H7 (cell line): ENCODE results near the gene MOSPD2. TPM values are rescaled to one million over a fixed set of nuclear protein-coding genes. Genes with fewer than 3 reads are reported as not detected.

Experiments used
- DNase-seq: peaks from one replicate; pipeline ENCODE4 v3.0.0; 2012
- H3K27me3 ChIP-seq: 2 replicates; pipeline ENCODE4 v1.6.0; 2011; ENCODE audit warnings: mild to moderate bottlenecking, low read length; ENCODE audit not compliant: control insufficient read depth, insufficient read depth
- H3K36me3 ChIP-seq: replicated peaks from 2 replicates; pipeline ENCODE4 v1.5.1; 2011; ENCODE audit warnings: low read length; ENCODE audit not compliant: control insufficient read depth, insufficient read depth
- H3K4me3 ChIP-seq: 2 replicates; pipeline ENCODE4 v1.5.1; 2011; ENCODE audit warnings: low read depth, mild to moderate bottlenecking, control low read depth, low read length, moderate library complexity; ENCODE audit not compliant: insufficient read depth
- total RNA-seq: library from RNA; depleted of rRNA; stranded (reverse); fragments of >200 nt; shearing (Covaris generic); gene quantifications from 2 replicates; pipeline ENCODE4 v1.2.3, GENCODE V29; 2014

Gene MOSPD2
- total RNA-seq, 1 experiment from 2014 or later: 16.2 TPM

- no peak overlapping the region for H3K4me3 ChIP-seq
- H3K36me3 ChIP-seq: no peaks in the 10 kb centered on the region
- H3K27me3 ChIP-seq: no peaks in the 10 kb centered on the region
- DNase-seq: no peak
Observed at GRCh38 chrX:14883826-14884225, 10.6 kb downstream of the MOSPD2 start.

GRCh38 chrX:14884714-14885113 is 11.5 kb downstream of the MOSPD2 start:
- Histone ChIP-seq H3K36me3 (no peaks in the 10 kb centered on the region), H3K27me3 (no peaks in the 10 kb centered on the region), H3K4me3 (no peak overlapping the region)
- DNase-seq: no peak

- H3K27me3 ChIP-seq: no peaks in the 10 kb centered on the region
- no peak for DNase-seq
- H3K4me3 ChIP-seq: no peak overlapping the region
- H3K36me3 ChIP-seq: no peaks in the 10 kb centered on the region
Observed at GRCh38 chrX:14886252-14886651, 13.0 kb downstream of the MOSPD2 start.

- DNase-seq: no peak
- H3K27me3 ChIP-seq: no peaks in the 10 kb centered on the region
- no peak overlapping the region for H3K4me3 ChIP-seq
- H3K36me3 ChIP-seq: no peaks in the 10 kb centered on the region
Observed at GRCh38 chrX:14896273-14896672, 23.1 kb downstream of the MOSPD2 start.

- H3K27me3 ChIP-seq: no peaks in the 10 kb centered on the region
- no peaks in the 10 kb centered on the region for H3K36me3 ChIP-seq
- H3K4me3 ChIP-seq: no peak overlapping the region
- DNase-seq: no peak
Observed at GRCh38 chrX:14897042-14897441, 23.8 kb downstream of the MOSPD2 start.

GRCh38 chrX:14899607-14900006 is 26.4 kb downstream of the MOSPD2 start:
- Histone ChIP-seq H3K4me3 (no peak overlapping the region), H3K27me3 (no peaks in the 10 kb centered on the region), H3K36me3 (no peaks in the 10 kb centered on the region; the same call in 1 of the 2 replicates)
- DNase-seq: peak; percentile 1

GRCh38 chrX:14902537-14902936 is 29.3 kb downstream of the MOSPD2 start:
- H3K4me3 ChIP-seq: no peak overlapping the region
- no peaks in the 10 kb centered on the region; the same call in 1 of the 2 replicates for H3K36me3 ChIP-seq
- no peaks in the 10 kb centered on the region for H3K27me3 ChIP-seq
- DNase-seq: no peak

- DNase-seq: no peak
- no peak overlapping the region for H3K4me3 ChIP-seq
- no peaks in the 10 kb centered on the region for H3K27me3 ChIP-seq
- no peaks in the 10 kb centered on the region; the same call in 1 of the 2 replicates for H3K36me3 ChIP-seq
Observed at GRCh38 chrX:14903891-14904290, 30.7 kb downstream of the MOSPD2 start.

GRCh38 chrX:14913241-14913640 is 40.0 kb downstream of the MOSPD2 start:
- DNase-seq: no peak
- no peaks in the 10 kb centered on the region for H3K27me3 ChIP-seq
- H3K4me3 ChIP-seq: no peak overlapping the region
- H3K36me3 ChIP-seq: peaks cover 7% of the 10 kb centered on the region

GRCh38 chrX:14915596-14915995 is 42.4 kb downstream of the MOSPD2 start:
- no peak for DNase-seq
- no peaks in the 10 kb centered on the region for H3K27me3 ChIP-seq
- peaks cover 7% of the 10 kb centered on the region for H3K36me3 ChIP-seq
- no peak overlapping the region for H3K4me3 ChIP-seq

GRCh38 chrX:14916017-14916674 is 42.9 kb downstream of the MOSPD2 start:
- Histone ChIP-seq H3K4me3 (no peak overlapping the region), H3K36me3 (peaks cover 7% of the 10 kb centered on the region), H3K27me3 (no peaks in the 10 kb centered on the region)
- no peak for DNase-seq

GRCh38 chrX:14919407-14919806 is 46.2 kb downstream of the MOSPD2 start:
- Histone ChIP-seq H3K4me3 (no peak overlapping the region), H3K36me3 (peaks cover 4% of the 10 kb centered on the region)

GRCh38 chrX:14920196-14920595 is 47.0 kb downstream of the MOSPD2 start:
- Histone ChIP-seq H3K36me3 (peaks cover 4% of the 10 kb centered on the region), H3K4me3 (no peak overlapping the region), H3K27me3 (no peaks in the 10 kb centered on the region)
- no peak for DNase-seq

More at GRCh38 chrX:14919407-14919806, 46.2 kb downstream of the MOSPD2 start:
- H3K27me3 ChIP-seq: no peaks in the 10 kb centered on the region
- no peak for DNase-seq

GRCh38 chrX:14922437-14922836 is 49.2 kb downstream of the MOSPD2 start:
- no peak for DNase-seq
- Histone ChIP-seq H3K4me3 (no peak overlapping the region), H3K36me3 (no peaks in the 10 kb centered on the region; the same call in none of the 2 replicates), H3K27me3 (no peaks in the 10 kb centered on the region)

- DNase-seq: no peak
- Histone ChIP-seq H3K27me3 (no peaks in the 10 kb centered on the region), H3K36me3 (no peaks in the 10 kb centered on the region; the same call in 1 of the 2 replicates), H3K4me3 (no peak overlapping the region)
Observed at GRCh38 chrX:14923761-14924160, 50.5 kb downstream of the MOSPD2 start.

GRCh38 chrX:14926471-14926870 is 53.2 kb downstream of the MOSPD2 start:
- Histone ChIP-seq H3K36me3 (no peaks in the 10 kb centered on the region), H3K4me3 (no peak overlapping the region), H3K27me3 (no peaks in the 10 kb centered on the region)
- DNase-seq: no peak
